ENCODE results near the gene AK8.
"Not testable (repeated sequence)": the region's sequence is repeated elsewhere in the genome, so short reads cannot be mapped to it uniquely, and the experiment has no call there.

The AK8 gene

GRCh38 chr9:132740526-132741309 lies 137.4 kb downstream of the AK8 start:
- no peak for FAIRE-seq

DNA sequence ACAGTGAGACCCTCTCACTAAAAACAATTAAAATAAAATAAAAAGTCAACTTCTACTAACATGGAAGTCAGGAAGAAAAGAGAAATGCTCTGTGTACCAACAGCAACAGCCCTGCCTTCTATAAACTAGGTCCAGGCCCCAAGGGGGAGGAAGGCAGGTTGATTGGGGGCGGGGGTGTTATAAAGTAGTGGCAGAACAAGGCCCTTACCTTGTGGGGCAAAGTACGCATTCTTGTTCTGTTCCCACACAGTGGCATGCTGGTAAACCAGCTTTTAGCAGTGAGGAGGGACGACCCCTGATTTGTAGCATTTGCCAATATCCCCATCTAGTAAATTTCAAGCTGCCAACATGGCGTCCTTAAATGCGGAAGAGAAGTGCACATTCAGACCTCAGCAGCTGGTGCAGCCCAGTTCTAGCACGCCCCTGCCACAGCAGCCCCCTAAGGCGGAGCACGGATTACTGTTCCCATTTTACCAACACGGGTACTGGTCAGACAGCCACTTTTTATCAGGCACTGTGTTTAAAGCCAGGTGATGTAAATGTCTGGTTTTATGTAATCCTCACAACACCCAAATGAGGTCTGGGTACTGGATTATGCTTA lies 138.3 kb downstream of the AK8 start:
- no peak for FAIRE-seq

DNA sequence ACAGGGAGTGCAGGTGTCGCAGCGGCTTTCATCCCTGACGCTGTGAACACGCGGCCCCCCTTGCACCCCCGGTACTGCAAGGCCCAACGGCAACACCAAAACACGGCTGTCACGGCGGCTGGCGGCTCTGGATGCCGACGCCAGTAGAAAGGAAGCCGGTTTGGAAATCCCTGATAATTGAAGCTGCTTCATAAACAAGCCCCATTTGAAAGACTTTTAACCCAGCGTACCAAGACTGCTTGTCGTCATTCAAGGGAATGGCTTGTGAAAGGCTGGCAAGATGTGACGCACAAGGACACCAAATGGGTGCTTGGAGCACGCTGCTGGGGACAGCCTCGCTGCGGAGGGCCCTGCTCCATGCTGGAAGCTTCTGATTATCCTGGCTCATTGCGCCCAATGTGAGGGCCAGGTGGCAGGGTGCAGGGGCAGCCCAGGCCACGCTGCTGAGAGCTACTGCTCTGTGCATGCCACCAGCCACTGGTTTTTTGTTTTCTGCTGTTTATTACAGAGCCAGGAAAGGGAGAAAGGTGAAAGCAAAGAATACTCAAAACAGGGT lies 144.7 kb downstream of the AK8 start:
- FAIRE-seq, result no peak

DNA sequence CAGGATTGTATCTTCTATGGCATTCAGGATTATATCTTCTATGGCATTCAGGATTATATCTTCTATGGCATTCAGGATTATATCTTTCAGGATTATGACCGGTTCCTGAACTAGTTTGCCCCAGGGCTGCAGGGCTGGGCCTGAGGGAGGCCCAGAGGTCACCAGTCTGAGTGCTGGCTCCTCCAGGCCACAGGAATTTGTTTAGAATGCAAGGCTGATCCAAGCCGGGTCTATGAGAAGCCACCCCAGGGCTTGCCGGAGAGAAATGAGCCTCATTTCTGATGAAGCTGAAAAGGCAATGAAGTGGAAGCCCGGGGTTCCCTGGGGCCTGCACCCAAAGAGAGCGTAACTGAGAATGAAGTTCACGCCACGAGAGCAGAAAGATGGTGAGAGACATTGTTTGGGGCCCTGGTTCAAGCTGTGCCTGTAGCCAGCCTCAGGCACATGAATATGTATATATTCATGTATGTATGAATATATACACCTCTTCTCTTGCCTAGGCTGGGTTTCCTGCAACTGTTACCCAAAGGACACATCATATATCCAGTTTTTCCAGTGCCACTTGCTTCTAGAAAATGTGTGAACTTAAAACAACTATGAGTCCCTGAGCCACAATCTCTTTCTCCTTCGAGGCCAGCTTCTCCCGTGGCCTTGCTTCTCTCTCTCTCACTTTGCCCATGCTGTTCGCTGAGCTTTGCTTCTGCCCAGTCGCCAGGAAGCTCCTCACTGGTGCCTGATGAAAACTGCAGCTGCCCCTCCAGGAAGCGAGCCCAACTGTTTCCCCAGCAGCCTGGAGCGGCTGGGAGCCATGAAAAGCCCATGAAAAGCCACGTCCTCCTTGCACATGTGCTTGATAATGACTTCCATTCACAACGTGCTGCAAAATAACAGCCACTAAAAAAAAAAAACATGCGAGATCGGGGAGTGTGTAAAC lies 145.5 kb downstream of the AK8 start:
- no peak for FAIRE-seq

GRCh38 chr9:132731230-132731629 lies 146.9 kb downstream of the AK8 start:
- no peak for FAIRE-seq

- FAIRE-seq, result no peak
Measured at GRCh38 chr9:132730054-132731033, 147.7 kb downstream of the AK8 start.

DNA sequence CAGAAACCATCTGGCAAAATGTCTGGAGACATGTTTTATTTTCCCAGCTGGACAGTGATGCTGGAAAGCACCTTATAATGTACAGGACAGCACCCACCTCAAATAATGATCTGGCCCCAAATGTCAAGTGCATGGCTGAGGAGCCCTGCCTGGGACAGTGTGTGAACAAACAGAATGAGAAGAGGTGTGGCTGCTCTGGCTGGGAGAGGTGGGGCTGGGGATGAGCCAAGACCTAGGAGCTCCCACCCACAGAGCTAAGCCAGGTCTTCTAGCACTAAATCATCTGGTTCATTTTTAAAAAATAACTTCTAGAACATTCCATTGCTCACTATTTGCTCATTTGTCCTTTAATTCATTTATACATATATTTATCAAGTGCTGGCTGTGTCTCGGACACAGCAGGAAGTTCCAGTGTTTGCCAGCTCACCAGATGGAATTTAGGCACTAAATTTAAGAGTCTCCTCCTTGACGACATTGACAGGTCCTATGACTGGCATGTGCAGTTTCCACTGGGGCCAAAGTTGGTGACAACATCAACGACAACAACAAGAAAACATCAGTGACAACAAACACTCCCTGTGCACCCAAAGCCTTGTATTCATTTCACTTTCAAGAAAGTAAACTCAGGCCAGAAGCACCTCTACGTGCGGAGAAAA lies 148.7 kb downstream of the AK8 start:
- no peak for FAIRE-seq

- no peak for FAIRE-seq
Measured at GRCh38 chr9:132728497-132728896, 149.6 kb downstream of the AK8 start.

DNA sequence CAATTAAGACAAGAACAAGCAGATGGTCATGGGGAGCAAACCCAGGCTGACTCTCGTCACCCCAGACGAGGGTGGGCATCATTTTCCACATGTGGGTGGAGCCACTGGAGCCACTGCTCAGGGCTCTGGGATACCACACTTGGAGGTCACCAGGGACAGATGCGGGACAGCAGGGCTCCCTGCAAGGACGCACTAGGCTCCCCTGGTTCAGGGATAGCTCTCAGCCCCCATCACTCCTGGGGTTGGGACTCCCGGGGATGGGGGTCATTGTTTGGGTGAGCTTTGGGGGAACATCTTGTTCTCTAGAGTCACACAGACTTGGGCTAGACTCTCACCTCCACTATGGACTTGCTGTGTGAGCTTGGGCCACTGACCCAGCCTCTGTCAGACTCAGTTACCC lies 150.0 kb downstream of the AK8 start:
- FAIRE-seq, result no peak

GRCh38 chr9:132726576-132727130 lies 151.4 kb downstream of the AK8 start:
- FAIRE-seq, result no peak

DNA sequence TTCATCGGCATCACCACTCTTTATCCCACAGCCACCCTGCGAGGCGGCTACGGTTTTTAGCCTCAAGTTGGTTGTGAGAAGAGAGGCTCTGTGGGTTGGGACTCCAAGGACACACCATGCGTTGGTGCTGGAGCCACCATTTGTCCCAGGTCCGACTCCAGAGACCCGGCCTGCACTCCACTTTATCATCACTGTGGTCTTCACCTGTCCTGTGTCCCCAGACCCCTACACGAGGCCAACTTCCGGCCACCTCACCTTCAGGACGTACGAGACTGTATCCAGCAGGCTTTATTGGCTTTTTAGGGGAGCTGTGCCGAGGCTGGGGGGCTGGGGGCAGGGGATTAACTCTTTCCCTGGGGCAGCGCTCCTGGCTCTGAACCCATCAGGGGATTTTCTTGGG lies 152.8 kb downstream of the AK8 start:
- no peak for FAIRE-seq

DNA sequence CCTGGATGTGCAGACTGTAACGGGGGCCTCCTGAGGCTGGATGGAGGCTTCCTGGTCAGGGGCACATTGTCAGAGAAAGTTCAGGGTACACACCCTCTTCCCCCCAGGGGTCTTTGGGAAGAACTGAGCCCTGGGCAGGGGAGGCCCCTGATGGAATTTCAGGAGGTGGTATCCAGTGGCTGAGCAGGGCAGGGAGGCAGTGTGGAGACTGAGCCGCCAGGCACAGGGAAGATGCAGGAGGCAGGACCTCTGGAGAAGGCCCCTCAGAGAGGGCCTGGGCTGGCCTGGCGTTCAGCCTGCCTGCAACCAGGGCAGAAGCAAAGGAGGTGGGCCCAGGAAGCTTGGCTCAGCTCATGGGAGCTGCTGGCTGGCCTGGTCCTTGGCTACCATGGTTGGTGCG lies 154.3 kb downstream of the AK8 start:
- no peak for FAIRE-seq

- no peak for FAIRE-seq
Measured at GRCh38 chr9:132722564-132723065, 155.5 kb downstream of the AK8 start.

- no peak for FAIRE-seq
Measured at GRCh38 chr9:132721661-132722060, 156.4 kb downstream of the AK8 start.

DNA sequence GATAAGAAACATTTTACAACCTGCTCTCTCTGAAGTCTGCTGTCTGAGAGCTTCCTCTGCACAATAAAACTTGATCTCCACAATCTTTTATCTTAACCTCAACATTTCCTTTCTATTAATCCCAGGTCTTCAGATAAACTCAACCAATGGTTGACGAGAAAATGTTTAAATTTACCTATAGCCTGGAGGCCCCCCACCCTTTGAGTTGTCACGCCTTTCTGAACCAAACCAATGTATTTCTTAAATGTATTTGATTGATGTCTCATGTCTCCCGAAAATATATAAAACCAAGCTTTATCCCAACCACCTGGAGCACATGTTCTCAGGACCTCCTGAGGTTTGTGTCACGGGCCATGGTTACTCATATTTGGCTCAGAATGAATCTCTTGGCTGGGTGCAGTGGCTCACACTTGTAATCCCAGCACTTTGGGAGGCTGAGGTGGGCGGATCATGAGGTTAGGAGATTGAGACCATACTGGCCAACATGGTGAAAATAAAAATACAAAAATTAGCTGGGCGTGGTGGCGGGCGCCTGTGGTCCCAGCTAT lies 159.6 kb downstream of the AK8 start:
- not testable (repeated sequence) for FAIRE-seq

DNA sequence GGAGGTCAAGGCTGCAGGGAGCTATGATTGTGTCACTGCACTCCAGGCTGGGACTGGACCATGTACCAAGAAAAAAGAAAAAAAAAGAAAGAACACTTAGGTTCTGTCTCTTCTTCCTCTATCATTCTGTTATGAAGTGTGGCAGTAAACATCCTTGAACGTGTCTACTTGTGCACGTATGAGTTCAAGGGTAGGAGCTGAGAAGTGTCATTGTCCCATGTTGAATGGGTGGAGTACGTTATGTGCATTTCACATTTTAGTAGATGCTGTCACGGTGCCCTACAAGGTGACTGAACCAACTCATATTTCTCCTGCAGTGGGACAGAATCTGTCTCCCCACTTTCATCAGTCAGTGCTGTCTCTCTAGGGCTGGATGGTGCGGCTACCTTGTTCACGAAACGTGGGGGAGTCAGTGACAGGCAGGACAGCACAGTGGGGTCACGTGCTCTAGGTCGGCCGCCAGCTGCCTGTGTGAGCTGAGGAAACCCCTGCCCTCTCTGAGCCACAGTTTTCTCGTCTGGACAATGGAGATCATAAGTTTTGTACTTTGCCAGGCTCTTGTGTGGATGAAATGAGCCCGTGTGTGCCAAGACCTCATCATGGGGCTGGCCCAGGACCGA lies 160.6 kb downstream of the AK8 start:
- no peak for FAIRE-seq

DNA sequence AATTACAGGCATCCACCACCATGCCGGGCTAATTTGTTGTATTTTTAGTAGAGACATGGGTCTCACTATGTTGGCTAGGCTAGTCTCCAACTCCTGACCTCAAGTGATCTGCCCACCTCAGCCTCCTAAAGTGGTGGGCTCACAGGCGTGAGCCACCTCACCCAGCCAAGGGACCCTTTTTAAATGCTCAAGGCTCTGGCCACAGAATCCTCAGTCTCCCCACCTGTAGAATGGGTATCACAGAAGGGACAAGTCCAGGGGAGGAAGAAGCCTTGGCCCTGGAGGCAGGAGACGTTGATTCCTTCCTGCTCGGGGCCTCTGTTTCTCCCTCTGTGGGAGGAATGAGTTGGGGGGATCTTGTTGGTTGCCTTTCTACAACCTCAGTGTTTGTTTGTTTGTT lies 162.1 kb downstream of the AK8 start:
- FAIRE-seq, result no peak

GRCh38 chr9:132712753-132713152 lies 165.3 kb downstream of the AK8 start:
- FAIRE-seq, result no peak

DNA sequence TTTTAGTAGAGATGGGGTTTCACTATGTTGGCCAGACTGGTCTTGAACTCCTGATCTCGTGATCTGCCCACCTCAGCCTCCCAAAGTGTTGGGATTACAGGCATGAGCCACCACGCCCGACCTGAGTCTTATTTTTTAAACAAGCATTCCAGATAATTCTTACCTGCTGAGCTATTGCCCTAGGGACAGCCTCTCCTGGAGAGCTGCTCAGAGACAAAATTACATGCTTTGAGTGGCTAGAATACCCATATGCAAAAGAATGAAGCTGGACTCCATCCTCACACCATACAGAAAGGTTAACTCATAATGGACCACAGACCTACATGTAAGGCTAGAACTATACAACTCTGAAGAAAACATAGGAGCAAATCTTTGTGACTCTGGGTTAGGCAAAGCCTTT lies 166.2 kb downstream of the AK8 start:
- no peak for FAIRE-seq

DNA sequence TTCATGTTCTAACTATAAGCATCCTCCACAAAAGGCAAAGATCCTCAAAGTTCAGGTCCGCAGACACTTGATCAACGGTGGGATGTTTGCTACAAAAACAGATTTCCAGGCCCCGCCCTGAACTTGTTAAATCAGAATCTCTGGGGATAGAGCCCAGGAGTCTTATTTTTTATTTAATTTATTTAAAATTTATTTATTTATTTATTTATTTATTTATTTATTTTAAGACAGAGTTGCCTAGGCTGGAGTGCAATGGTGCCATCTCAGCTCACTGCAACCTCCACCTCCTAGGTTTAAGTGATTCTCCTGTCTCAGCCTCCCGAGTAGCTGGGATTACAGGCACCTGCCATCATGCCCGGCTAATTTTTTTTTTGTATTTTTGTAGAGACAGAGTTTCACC lies 166.9 kb downstream of the AK8 start:
- not testable (repeated sequence) for FAIRE-seq

Measured in G401.6 (cell line).